COR-L47 (cell line): ENCODE data around the gene CBFA2T2.
A peak's percentile ranks its signal among the peaks of the same experiment; 100 is the strongest.
"Not testable (repeated sequence)": the region's sequence is repeated elsewhere in the genome, so short reads cannot be mapped to it uniquely, and the experiment has no call there.

Experiments
- DNase-seq: peaks from one replicate; lab custom pipeline; 2025; lab: John Stamatoyannopoulos, UW

CBFA2T2 gene

DNA sequence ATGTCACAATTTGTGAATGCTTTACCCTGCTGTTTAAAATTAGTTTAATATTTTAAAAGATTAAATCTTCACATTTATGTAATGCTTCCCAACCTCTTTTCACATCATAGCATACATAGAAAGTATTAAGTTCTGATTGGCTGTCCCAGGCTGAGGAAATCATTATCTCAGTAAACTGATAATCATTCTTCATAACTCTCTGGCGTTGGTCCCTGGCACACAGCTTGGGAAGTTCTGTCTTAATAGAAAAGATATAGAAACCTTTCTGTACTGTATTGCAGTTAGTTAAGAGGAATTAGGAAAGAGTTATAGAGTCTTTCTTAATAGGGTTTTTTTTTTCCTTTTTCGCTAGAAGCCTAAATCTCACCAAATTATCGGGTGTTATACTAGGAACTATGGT, 85.4 kb downstream of the CBFA2T2 start:
- no peak for DNase-seq

DNA sequence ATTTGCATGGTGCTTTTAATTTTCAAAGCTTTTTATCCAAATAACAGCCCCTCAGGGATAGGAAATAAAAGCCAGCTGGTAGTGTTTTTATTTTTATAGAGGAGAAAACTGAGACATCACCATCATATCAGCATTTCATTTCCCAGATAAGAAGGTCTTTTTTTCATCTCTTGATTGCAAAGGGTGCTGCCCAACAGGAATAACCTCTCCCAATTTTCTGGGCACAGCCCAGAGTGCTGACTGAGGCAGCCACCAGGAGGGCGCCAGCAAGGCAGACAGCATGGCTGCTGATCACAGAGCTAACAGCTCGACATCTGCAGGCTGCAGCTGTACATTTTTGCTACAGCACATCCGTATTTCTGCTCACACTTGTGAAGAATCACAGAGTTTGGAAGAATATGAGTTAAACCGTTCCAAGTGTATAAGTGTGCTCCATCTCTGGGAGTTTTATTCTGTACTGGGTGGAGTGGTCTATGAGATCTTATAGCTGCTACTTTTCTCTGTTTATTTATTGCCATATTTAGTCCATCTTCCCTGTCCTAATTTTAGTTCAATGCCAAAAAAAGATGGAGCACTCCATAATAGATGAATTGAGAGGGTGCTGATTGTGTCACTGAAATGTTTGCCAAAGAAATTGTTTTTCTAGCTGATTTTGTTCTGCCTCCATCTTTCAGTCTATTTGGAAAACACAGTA, 86.7 kb downstream of the CBFA2T2 start:
- DNase-seq = peak; percentile 36

DNA sequence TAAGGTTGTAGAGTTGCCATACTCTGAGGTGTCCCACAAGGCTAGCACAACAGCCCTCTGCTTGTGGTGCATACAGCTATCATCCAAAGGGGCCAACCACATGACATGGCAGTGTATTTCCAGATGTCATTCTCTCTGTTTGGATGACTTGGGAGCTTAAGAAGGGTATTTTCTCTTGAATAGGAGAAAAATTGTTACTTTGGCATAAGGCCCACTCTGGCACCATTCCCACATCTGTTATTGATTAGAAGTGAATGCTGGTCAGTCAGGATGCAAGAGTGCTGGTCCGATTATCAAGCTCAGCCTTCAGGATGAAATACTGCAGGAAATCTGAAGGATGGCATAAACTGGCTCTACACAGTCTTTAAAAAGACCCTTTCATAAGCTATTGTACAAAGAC, 88.6 kb downstream of the CBFA2T2 start:
- no peak for DNase-seq

DNA sequence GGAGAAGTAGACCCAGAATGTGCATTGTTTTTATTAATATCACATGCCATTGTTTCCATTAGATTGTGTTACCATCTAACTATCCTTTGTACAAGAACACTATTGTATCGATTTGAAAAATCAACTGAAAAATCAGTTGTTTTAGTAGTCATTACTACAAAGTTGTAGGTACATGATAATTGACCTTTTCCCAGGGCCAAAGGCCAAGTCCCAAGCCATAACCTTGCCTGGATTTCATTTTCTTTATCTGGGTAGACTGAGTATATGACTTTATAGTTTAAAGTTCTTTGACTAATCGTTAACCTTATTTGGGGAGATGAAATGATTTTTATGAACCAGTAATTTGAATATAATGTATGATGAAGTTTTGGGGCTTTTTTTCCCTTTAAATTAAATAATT, 93.2 kb downstream of the CBFA2T2 start:
- DNase-seq = no peak

DNA sequence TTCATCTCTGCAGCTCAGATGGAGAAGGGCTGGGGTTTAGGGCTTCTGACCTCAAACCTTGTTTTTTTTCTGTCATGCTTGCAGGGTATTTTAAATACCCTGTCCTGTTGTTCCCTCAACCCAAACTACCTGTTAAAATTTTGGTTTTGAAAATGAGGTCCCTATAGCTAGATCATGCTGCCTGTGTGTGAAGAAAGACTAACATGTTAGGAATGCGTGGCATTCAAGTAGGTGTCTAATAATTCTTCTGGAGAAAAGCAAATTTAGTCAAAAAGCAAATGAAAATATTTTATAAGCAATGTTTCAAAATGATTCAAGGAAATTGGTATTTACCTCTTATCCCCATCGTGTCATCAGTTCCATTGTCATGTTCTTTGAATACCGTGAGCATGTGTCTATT, 95.1 kb downstream of the CBFA2T2 start:
- DNase-seq = no peak

DNA sequence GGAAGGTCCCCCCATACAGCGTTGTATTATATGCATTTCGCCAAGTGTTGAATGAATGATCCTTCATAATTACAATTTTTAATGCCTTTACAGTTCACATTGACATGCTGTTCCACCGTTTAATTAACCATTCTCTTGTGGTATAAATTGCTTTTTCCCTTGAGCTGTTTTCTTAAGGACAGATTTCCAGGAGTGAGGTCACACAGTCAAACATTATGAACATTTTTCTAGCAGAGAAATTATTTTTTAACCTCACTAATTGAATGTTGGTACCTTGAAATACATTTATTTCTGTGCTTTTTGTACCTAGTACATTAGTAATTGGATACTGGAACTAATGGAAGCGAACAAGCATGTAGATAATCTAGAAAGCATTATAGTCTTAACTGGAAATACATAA, 95.5 kb downstream of the CBFA2T2 start:
- no peak for DNase-seq

DNA sequence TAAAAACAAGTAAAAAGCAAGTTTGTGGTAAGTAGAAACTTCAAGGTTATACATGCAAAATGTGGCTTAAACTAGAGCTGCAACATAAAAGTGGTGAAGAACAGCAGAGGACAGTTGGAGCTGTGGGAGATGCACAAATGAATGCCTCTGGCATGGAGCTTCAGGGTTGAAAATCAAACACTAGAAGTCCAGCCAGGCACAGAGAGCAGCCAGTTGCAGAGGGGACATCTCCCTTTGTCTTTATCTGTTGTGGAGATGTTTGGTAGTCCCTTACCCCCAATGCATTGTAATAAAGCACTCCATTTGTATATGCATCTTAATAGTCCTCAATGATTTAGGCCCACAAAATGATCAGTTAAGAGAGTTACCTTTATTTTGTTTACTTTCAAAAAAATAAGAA, 99.2 kb downstream of the CBFA2T2 start:
- DNase-seq = no peak

DNA sequence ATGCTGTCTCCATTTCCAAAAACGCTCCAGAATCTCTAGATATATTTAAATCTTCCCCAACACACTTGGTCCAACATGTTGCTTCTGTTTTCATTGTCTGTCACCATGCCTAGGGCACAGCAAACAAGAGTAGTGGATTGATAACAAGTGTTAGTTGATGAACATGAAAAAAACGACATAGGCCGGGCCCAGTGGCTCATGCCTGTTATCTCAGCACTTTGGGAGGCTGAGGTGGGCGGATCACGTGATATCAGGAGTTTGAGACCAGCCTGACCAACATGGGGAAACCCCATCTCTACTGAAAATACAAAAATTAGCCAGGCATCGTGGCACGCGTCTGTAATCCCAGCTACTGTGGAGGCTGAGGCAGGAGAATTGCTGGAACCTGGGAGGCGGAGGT, 102.0 kb downstream of the CBFA2T2 start:
- not testable (repeated sequence) for DNase-seq

DNA sequence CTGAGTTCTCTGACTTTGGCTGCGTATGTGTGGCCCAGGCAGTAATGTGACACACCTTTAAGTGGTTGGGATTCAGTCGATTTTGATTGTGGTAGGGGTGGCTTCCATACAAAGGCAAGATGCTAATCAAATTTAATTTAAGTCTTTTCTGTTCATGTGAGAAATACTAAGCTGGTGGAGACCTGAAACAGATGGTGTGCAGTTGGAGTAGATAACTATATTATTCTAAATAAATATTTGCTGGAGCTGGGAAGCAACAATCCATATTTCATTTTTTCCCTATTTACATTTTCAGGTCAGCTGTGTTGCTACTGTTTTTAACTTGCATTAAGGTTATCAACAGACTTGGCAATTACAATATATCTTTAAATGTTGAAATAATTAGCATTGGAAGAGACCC, 104.8 kb downstream of the CBFA2T2 start:
- no peak for DNase-seq

DNA sequence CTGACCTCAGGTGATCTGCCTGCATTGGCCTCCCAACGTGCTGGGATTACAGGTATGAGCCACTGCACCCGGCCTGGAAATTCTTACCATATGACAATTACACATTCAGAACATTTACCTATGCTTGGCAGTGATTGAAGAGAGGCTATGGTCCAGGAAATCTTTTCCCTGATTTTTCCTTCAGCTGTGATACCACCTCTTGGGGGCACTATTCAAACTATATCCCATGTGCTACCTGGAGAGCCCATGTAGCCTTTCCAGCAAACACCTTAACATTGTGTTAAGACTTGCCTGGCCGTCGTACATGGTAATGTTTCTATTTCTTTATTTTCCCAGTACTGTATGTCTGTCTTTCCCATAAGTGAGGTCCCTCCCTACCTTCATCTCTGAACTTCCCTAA, 110.5 kb downstream of the CBFA2T2 start:
- DNase-seq = no peak

DNA sequence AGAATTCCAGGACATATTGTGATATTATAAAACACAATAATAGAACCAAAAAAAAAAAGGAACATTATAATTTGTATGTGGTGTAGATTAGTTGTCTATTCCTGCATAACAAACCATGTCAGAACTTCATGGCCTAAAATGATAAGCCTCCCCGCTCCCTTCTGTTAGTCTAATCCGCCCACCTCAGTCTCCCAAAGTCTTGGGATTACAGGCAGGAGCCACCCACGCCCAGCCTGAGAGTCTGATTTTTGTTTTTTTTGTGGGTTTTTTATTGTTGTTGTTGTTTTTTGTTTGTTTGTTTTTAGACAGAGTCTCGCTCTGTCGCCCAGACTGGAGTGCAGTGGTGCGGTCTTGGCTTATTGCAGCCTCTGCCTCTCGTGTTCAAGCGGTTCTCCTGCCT, 111.1 kb downstream of the CBFA2T2 start:
- no peak for DNase-seq

DNA sequence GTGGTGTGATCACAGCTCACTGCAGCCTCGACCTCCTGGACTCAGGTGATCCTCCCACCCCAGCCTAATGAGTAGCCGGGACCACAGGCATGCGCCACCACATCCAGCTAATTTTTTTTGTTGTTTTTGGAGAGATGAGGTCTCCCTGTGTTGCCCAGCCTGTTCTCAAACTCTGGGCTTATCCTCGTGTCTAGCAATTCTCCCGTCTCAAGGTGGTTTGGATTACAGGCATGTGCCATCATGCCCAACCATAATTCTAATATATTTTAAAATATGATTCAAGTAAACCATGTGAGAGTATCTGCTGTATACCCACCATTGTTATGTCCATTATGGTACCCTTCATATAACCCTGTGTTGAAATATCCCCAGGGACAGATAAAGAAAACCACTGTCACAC, 112.0 kb downstream of the CBFA2T2 start:
- DNase-seq = no peak

DNA sequence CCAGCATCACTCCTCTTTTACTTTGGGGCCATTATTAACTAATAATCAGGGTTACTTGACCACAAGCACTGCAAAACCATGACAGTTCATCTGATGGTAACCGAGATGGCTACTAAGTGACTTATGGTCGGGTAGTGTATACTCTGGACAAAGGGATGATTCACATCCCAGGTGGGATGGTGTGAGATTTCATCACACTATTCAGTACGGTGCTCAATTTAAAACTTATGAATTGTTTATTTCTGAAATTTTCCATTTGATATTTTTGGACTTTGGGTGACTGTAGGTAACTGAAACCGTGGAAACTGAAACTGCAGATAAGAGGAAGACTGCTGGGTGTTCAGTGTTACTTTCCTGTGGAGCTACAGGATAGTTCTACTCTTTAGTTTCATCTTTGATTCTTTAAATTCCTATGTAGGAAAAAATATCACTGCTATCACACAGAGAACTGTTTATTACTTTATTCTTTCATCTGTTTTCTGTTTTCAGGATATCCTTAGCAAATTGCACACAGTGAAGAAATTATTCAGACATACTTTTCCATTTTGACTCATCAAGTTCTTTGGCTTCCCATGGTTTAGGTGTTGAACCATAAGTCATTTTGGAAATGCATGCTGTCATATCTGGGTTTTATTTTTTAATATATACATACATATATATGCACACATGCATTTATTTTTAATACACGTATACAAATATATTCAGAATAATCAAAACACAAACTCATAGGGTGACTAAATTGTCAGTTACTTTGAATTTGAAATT, 113.1 kb downstream of the CBFA2T2 start:
- DNase-seq = no peak

DNA sequence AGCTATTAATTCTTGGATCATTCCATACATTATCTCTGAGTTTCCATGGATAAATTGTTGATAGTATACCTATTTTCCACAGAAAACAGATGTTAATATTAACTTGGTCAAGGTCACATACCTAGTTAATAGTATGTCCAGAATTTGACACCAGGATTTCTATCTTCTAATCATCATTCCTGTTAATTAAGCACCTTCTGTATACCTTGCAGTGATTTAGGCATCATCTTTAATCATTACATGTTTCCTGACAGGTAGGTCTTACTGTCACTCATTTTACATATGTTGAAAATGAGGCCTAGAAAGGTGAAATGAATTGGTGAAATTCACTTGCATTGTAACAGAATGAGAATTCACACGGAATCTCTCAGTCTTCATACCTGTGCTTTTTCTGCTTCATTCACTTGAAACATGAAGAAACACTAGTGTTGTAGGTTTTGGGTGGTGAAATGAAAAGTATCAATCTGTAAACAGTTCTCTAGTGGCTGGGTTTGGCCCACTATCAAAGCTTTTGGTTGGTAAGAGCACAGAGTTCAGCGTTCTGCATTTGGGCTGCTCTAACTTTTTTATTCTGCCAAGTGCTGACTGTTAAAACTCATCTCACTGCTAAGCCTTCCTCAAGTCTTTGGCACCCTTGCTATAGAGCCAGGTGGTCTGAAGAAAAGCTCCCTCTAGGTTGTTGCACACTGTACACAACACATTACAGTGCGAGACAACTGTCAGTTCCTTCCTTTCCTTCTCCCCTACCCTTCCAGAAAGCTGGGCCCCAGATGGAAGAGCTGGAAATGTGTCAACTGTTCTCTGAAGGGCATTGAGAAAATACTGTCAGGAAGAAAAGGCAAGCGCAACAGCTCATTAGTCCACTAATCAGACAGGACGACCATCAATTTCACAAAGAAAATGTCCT, 114.4 kb downstream of the CBFA2T2 start:
- DNase-seq = no peak

DNA sequence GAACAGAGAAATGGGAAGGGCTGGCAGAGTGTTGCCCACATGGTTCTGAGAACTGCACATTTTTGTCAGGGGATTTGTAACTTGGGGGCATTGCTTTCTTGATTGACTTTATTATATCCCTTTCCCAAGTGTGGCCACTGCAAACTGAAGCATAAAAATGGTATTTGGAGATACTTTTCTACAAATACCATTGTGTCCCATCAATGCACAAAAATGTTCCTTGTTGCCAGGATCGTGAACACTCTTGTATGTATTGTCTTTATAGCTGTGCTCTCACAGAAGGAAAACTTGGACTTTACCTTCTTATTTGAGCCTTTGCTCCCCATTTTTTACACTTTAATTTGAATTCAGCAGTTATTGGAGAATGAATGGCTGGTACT, 115.1 kb downstream of the CBFA2T2 start:
- no peak for DNase-seq

DNA sequence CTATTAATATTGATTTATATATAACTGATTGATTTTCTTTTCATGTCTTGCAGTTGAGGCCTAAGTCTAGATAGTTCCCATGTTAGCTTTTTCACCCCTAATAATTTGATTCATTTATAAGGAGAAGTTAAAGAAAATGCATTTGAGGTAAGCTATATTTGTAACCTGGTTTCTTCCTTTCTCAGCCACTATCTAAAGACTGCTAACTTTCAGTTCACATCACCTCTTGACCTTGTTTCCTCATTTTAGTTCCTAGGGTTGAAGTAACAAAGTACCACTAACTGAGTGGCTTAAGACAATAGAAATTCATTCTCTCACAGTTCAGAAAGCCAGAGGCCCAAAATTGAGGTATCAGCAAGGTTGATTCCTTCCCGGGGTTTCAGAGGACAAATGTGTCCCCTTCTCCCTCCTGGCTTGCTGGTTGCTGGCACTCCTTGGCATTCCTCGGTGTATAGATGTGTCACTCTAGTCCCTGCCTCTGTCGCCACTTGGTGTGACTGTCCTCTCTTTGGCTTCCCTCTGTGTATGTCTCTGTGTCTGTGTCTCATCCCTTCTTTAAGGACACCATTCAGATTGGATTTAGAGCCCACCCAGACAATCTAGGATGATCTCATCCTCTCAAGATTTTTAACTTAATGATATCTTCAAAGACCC, 116.3 kb downstream of the CBFA2T2 start:
- DNase-seq = no peak

DNA sequence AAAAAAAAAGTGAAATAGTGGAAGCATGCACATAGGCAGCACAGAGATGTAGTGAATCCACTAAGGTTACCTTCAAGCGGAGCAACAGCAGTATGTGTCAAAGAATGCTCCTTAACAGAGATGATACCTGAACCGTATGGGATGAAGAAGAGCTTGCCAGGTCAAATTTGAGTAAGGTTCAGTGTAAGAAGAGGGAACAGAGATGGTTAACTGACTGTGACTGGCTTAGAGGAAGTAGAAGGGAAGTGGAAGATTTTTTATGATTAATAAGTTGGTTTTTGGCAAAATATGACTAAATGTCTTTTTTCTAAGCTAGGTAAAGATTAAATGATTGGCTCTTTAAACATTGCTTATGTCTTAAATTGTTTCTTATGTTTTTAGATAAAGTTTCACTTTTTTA, 119.6 kb downstream of the CBFA2T2 start:
- DNase-seq = no peak

DNA sequence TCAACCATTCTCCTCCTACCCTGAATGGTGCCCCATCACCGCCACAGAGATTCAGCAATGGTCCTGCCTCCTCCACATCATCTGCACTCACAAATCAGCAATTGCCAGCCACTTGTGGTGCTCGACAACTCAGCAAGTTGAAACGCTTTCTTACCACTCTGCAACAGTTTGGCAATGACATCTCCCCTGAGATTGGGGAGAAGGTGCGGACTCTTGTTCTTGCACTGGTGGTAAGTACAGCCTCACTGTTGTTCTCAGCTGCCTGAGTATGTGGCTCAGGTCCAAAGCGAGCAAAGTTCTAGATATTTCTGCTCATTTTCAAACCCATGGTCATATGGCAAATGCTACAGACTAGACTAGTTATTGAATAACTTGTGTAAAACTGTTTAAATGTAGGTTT, 121.2 kb downstream of the CBFA2T2 start:
- no peak for DNase-seq

DNA sequence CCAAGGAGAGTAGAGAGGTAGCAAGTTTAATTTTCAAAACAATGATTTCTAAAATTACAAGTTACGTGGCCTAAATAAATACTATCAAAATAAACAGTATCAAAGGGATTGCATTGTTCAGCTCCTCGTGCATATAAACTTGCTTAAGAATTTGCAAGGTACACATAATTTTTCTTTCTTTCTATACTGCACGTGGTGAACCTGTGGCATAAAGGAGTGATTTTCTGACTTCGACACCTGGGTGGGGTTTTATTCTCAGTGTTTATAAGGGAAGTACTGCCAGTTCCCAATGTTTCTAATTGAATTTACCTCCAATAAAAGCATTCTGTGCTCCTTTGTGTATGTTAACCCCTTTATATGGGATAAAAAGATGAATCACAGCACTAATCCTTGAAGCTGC, 122.1 kb downstream of the CBFA2T2 start:
- no peak for DNase-seq

DNA sequence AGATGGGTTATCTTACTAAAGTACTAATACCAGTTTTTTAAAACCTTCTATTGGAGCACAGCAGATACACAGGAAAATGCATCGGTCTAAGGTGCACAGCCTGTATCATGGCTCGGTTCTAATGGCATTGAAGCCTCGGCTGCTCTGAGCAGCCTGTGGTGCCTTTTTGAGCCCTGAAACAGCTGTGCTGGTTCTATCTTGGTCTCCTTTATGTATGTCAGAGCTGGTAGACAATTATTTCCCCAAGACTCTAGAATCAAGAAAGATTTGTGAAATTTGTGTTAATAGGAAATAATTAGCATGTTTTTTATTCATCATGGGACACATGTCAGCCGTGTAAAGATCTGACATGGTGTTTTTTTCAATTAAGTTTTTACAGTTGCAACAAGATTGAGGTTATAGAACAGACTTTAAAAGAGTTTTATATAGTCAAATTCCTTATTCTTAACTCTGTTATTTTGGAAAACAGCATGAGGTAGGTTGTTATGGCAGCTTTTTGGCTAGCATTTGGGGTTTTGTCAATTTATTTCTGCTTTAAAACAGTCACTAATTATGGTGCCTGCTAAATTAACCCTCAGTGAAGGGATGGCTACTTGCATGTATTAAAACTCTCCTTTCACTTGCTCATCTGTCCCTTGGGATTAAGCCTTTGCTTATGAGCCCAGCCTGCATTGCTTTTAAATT, 132.0 kb downstream of the CBFA2T2 start:
- DNase-seq = no peak

DNA sequence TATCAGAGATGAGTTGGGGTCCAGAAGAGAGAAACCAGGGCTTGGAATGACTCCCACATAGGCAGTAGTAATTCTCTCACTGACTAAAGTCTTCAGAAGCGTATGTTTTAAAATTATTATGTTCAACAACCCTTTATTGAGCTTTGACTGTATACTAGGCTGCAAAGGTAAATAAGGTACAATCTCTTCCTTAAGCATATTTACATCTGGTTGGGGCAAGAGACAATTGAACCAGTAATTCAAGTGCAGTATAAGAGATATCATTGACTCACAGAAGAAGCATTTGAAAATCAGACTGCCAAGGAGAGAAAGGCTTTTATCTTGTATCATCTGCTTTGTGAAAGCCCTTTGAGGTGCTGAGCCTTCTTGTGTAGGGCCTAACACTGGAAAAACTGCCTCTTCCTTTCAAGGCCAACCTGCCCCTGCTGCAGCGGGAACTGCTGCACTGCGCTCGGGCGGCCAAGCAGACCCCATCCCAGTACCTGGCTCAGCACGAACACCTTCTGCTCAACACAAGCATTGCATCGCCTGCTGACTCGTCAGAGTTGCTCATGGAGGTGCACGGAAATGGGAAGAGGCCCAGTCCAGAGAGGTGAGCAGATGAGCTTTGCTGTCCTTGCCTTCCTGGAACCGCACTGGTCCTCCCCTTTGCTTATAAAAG, 132.9 kb downstream of the CBFA2T2 start:
- DNase-seq = no peak
